ENCODE measurements around the gene GNAL.

- TF ChIP-seq SIN3A (IDR thresholded peaks at IDR 0.05; ENCODE audit: borderline replicate concordance, insufficient read depth, low read length) (no peak), TAF1 (IDR thresholded peaks at IDR 0.05; ENCODE audit: borderline replicate concordance, insufficient read depth, low read length) (no peak), POLR2AphosphoS5 (IDR thresholded peaks at IDR 0.05; ENCODE audit: low read depth, low read length) (no peak), FOXP2 (optimal IDR thresholded peaks at IDR 0.05; ENCODE audit: borderline replicate concordance, extremely low read depth, extremely low read length, insufficient read depth) (no peak)
Measured at GRCh38 chr18:11866329-11866728, 177.3 kb downstream of the GNAL start.
